DMS 273 (cell line): Measurements from ENCODE around the gene PRKCSH.

ENCODE experiments used
- DNase-seq: peaks from one replicate; lab custom pipeline; 2025; ENCODE audit not compliant: unreplicated experiment; lab: John Stamatoyannopoulos, UW

The PRKCSH gene

GRCh38 chr19:11495885-11496284 lies 60.5 kb downstream of the PRKCSH start:
- no peak for DNase-seq

GRCh38 chr19:11496391-11497163 lies 61.1 kb downstream of the PRKCSH start:
- DNase-seq: peak; percentile 83

- no peak for DNase-seq
Observed at GRCh38 chr19:11499220-11499726, 63.8 kb downstream of the PRKCSH start.

- no peak for DNase-seq
Observed at GRCh38 chr19:11499890-11500420, 64.5 kb downstream of the PRKCSH start.
